ENCODE data around the gene PRICKLE1. TPM values are rescaled to one million over a fixed set of nuclear protein-coding genes. Genes with fewer than 3 reads are reported as not detected.

PRICKLE1 gene
- total RNA-seq, 3 donors from 2014 or later (not counting 1 experiment from before 2014, with no cell fraction given) = 0.15 to 0.34 TPM; not detected in 1

GRCh38 chr12:42636993-42637392 is 47.4 kb upstream of the PRICKLE1 start:
- Mint-ChIP-seq H3K4me3 (no peak overlapping the region), H3K36me3 (no peaks in the 10 kb centered on the region), H3K4me1 (no peaks in the 10 kb centered on the region), H3K27me3 (ENCODE audit: low read depth in 2 of 2) (no peaks in the 10 kb centered on the region), H3K27ac (no peak overlapping the region), H3K9me3 (peaks cover 3 to 5% of the 10 kb centered on the region in 2 donors)
- no peak for DNase-seq
- Histone ChIP-seq H3K9me3 (ENCODE audit: control insufficient read depth, insufficient read depth, low read length) (no peaks in the 10 kb centered on the region), H3K4me1 (ENCODE audit: control insufficient read depth, insufficient read depth, low read length) (no peaks in the 10 kb centered on the region), H3K4me3 (ENCODE audit: low read length) (no peak overlapping the region), H3K27me3 (ENCODE audit: control insufficient read depth, insufficient read depth, low read length) (no peaks in the 10 kb centered on the region), H3K36me3 (ENCODE audit: control insufficient read depth, insufficient read depth, low read length) (no peaks in the 10 kb centered on the region), H3K27ac (ENCODE audit: low read length) (no peak overlapping the region)
- no peak for TF ChIP-seq CTCF (IDR thresholded peaks at IDR 0.05)
- WGBS (ENCODE audit: insufficient coverage) = 95% methylated on average over 21 of the region's 21 CpGs
- no peak for ATAC-seq
- intact Hi-C loops (cut with micrococcal nuclease) = no loop called here

GRCh38 chr12:42633594-42633993 is 44.0 kb upstream of the PRICKLE1 start:
- DNase-seq = no peak
- no peak overlapping the region for H3K4me3 Mint-ChIP-seq
- H3K27ac Mint-ChIP-seq = no peak overlapping the region
- intact Hi-C loops (cut with micrococcal nuclease) = no loop called here
- Histone ChIP-seq H3K4me1 (ENCODE audit: control insufficient read depth, insufficient read depth, low read length) (no peaks in the 10 kb centered on the region), H3K27me3 (ENCODE audit: control insufficient read depth, insufficient read depth, low read length) (no peaks in the 10 kb centered on the region), H3K4me3 (ENCODE audit: low read length) (no peak overlapping the region), H3K9me3 (ENCODE audit: control insufficient read depth, insufficient read depth, low read length) (no peaks in the 10 kb centered on the region), H3K27ac (ENCODE audit: low read length) (no peak overlapping the region), H3K36me3 (ENCODE audit: control insufficient read depth, insufficient read depth, low read length) (no peaks in the 10 kb centered on the region)
- H3K4me1 Mint-ChIP-seq = no peaks in the 10 kb centered on the region
- H3K9me3 Mint-ChIP-seq = peaks cover 5 to 8% of the 10 kb centered on the region in 2 donors
- ATAC-seq = no peak
- no peaks in the 10 kb centered on the region for H3K36me3 Mint-ChIP-seq
- WGBS (ENCODE audit: insufficient coverage) = 74% methylated on average over 4 of the region's 4 CpGs
- TF ChIP-seq CTCF (IDR thresholded peaks at IDR 0.05) = no peak
- H3K27me3 Mint-ChIP-seq (ENCODE audit: low read depth in 2 of 2) = peaks cover 0 to 2% of the 10 kb centered on the region in 2 donors

GRCh38 chr12:42631513-42631912 is 42.0 kb upstream of the PRICKLE1 start:
- Mint-ChIP-seq H3K9me3 (peaks cover 2 to 6% of the 10 kb centered on the region in 2 donors), H3K27me3 (ENCODE audit: low read depth in 2 of 2) (peaks cover 0 to 2% of the 10 kb centered on the region in 2 donors), H3K4me1 (no peaks in the 10 kb centered on the region), H3K27ac (no peak overlapping the region), H3K4me3 (no peak overlapping the region), H3K36me3 (no peaks in the 10 kb centered on the region)
- TF ChIP-seq CTCF (IDR thresholded peaks at IDR 0.05) = no peak
- H3K4me3 ChIP-seq (ENCODE audit: low read length) = no peak overlapping the region
- 100% methylated on average over 1 of the region's 1 CpG for WGBS (ENCODE audit: insufficient coverage)
- DNase-seq (no peak), ATAC-seq (no peak)
- no peak overlapping the region for H3K27ac ChIP-seq (ENCODE audit: low read length)
- no peaks in the 10 kb centered on the region for H3K4me1 ChIP-seq (ENCODE audit: control insufficient read depth, insufficient read depth, low read length)
- intact Hi-C loops (cut with micrococcal nuclease) = no loop called here
- no peaks in the 10 kb centered on the region for H3K27me3 ChIP-seq (ENCODE audit: control insufficient read depth, insufficient read depth, low read length)
- no peaks in the 10 kb centered on the region for H3K36me3 ChIP-seq (ENCODE audit: control insufficient read depth, insufficient read depth, low read length)
- no peaks in the 10 kb centered on the region for H3K9me3 ChIP-seq (ENCODE audit: control insufficient read depth, insufficient read depth, low read length)

GRCh38 chr12:42630314-42630713 is 40.8 kb upstream of the PRICKLE1 start:
- no peak for DNase-seq

More at GRCh38 chr12:42630314-42630713, 40.8 kb upstream of the PRICKLE1 start:
- Mint-ChIP-seq H3K36me3 (no peaks in the 10 kb centered on the region), H3K9me3 (peaks cover 2 to 6% of the 10 kb centered on the region in 2 donors), H3K27me3 (ENCODE audit: low read depth in 2 of 2) (peaks cover 0 to 2% of the 10 kb centered on the region in 2 donors), H3K4me1 (no peaks in the 10 kb centered on the region), H3K4me3 (no peak overlapping the region), H3K27ac (no peak overlapping the region)
- Histone ChIP-seq H3K9me3 (ENCODE audit: control insufficient read depth, insufficient read depth, low read length) (no peaks in the 10 kb centered on the region), H3K27ac (ENCODE audit: low read length) (no peak overlapping the region), H3K36me3 (ENCODE audit: control insufficient read depth, insufficient read depth, low read length) (no peaks in the 10 kb centered on the region), H3K4me1 (ENCODE audit: control insufficient read depth, insufficient read depth, low read length) (no peaks in the 10 kb centered on the region), H3K4me3 (ENCODE audit: low read length) (no peak overlapping the region), H3K27me3 (ENCODE audit: control insufficient read depth, insufficient read depth, low read length) (no peaks in the 10 kb centered on the region)
- WGBS (ENCODE audit: insufficient coverage) = no CpG with 5 or more reads among the region's 1 CpG
- TF ChIP-seq CTCF (IDR thresholded peaks at IDR 0.05) = no peak
- no peak for ATAC-seq
- intact Hi-C loops (cut with micrococcal nuclease) = no loop called here

All from natural killer cell (primary cell).